GM18870 (cell line): ENCODE measurements around the gene COL20A1.

Experiments used
- ATAC-seq: cut with Tn5 transposase; IDR thresholded peaks from one replicate; pipeline ENCODE4 v1.9.1; 2021; ENCODE audit warnings: moderate library complexity; ENCODE audit not compliant: unreplicated experiment

COL20A1 gene

DNA sequence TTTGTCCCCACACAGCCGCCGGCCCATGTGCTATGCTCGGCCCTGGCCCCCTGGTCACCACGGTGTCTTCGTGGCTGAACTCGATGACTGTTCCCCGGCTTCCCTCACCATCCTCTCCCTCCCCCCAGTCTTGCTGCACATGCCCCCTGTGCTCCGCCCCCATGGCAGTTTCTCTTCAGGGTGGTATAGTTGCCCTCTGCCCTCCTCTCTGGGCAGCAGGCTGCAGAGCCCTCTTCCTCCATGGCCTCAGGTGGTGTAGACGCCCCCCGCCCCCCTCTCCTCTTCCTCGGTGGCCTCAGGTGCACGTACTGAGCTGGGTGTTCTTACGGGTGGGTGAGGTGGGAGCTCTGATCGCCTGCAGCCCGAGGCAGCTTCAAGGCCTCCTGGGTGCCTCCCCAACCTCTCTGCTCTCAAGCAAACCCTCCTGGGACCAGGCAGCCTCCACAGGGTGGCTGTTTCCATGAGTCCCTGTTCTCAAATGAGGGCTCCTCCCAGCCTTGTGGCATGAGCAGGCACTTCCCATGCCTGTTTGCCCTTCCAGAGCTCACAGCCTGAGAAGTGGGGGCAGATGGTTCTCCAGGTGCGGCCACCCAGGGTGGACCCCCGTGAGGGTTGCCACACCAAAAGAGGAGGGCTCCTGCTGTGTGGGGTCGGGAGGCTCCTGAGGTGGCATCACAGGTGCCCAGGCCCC, 24.8 kb downstream of the COL20A1 start:
- no peak for ATAC-seq

DNA sequence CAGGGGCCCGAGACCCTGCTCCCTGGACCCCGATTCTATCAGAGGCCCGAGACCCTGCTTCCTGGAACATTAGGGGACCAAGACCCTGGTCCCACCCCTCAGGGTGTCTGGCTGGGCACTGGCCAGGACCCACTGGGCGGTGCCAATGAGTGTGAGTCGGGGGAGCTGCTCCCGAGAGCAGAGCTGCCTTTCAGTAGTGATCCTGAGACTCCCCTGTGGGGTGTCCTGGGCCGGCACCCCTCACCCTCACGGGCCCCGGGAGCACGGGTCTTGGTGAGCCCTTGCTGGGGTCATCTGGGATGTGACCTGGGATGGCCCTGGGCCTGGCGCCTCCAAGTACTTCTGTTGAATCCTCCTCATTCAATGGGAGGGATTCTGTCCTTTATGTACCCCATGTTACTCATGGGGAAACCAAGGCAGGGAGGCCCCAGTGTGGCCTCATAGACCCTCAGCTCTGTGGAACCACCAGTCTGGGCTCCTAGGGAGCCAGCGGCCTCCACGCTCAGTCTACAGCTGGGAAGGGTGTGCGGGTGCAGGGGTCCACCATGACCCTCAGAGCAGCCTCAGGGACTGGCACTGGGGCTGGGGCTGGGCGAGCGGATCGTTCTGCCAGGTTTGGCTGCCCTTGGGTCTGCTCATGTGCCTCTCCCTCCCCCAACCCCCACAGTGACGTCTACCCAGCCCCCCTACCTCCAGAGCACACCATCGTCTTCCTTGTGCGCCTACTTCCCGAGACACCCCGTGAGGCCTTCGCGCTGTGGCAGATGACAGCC, 25.6 kb downstream of the COL20A1 start:
- no peak for ATAC-seq

DNA sequence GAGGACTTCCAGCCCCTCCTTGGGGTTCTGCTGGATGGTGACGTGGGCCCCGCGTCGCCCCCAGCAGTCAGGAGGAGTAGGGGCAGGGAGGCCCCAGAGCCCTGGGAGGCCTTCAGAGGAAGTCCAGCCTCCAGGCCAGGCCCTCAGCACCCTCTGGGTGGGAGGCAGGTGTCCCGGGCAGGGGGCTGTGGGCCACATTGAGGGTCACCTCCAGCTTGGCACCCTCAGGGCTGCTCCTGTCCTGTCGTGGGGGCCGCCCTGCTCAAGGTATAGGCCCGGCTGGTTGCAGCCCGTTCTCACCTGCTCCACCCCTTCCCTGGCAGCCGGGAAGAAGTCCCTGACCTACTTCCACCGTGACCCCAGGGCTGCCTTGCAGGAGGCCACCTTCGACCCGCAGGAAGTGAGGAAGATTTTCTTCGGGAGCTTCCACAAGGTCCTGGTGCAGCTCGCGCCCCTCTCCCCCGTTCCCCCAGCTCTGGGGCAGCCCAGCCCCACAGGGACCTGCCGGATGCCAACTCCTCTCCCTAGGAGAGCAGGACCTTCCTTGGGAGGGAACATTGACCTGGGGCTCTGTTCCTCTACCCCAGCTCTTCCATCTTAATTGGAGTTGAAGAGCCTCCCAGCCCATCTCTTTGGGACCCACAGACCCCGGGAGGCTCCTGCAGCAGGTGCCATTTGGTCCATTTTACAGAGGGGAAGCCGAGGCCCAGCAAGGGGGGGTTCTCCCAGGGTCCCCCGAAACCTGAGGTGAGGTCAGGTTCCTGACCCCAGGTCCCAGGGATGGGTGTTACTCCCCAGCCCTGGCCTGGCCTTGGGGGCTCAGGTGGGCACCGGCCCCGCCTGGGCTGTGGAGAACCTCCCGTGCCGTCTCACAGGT, 26.4 kb downstream of the COL20A1 start:
- no peak for ATAC-seq

DNA sequence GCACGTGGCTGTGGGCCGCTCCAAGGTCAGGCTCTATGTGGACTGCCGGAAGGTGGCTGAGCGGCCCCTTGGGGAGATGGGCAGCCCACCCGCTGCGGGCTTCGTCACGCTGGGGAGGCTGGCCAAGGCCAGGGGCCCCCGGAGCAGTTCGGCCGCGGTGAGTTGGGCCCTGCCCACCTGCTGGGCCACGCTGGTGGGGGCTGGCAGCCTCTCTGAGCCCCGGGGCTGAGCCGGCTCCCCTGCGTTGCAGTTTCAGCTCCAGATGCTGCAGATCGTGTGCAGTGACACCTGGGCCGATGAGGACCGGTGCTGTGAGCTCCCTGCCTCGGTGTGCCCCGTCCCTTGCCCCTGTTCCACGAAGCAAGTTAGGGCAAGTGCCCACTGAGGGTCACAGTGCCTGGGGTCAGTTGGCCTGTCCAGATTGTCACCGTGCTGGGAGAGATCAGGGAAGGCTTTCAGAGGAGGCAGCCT, 27.1 kb downstream of the COL20A1 start:
- no peak for ATAC-seq

DNA sequence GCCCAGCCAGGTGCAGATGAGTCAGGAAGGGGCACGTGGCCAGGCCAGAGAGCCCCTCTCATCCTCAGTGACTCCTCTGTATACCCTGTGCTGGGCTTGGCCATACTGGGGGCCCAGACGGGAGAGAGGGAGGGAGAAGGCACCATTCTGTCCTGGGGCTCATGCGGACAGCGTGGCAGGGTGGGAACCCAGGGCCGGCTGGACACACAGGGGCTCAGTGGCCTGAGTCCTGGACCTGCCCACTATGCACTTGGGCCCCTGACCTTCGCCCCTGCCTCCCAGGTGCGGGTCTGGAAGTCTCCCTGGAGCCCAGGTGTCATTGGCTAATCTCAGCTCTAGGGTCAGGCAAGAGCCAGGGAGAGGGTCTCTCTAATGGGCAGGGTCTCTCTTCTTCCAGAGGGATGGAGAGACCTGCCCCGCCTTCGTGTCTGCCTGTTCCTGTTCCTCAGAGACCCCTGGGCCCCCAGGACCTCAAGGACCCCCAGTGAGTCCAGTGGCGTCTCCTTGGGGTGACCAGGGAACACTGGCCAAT, 27.7 kb downstream of the COL20A1 start:
- no peak for ATAC-seq

DNA sequence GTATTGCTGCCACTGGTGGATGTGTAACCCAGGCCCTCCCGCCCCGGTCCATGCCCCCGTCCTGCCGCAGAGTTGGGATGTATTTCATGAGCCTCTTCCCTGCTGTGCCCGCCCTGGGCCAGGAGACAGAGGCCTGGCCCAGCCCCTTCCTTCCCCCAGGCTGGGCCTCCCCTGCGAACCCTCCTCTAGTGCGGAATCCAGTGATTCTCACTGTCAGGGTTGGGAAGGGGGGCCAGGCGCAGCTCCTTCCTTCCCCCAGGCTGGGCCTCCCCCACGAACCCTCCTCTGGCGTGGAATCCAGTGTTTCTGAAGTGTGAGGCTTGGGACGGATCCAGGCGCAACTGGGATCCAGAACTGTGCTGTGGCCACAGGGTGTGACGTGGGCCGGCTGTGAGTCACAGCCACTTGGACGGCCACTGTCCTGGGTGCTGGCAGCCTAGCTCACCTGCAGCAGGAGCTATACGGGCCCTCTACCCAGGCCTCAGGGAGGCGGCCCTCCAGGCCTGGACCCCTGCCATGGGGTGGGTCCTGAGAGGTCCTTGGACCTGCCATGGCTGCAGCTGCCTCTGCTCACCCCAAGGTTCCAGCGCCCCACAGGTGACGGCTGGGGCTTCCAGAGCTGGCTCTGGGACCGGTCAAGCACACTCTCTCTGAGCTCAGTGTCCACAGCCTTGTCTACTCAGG, 28.3 kb downstream of the COL20A1 start:
- no peak for ATAC-seq

DNA sequence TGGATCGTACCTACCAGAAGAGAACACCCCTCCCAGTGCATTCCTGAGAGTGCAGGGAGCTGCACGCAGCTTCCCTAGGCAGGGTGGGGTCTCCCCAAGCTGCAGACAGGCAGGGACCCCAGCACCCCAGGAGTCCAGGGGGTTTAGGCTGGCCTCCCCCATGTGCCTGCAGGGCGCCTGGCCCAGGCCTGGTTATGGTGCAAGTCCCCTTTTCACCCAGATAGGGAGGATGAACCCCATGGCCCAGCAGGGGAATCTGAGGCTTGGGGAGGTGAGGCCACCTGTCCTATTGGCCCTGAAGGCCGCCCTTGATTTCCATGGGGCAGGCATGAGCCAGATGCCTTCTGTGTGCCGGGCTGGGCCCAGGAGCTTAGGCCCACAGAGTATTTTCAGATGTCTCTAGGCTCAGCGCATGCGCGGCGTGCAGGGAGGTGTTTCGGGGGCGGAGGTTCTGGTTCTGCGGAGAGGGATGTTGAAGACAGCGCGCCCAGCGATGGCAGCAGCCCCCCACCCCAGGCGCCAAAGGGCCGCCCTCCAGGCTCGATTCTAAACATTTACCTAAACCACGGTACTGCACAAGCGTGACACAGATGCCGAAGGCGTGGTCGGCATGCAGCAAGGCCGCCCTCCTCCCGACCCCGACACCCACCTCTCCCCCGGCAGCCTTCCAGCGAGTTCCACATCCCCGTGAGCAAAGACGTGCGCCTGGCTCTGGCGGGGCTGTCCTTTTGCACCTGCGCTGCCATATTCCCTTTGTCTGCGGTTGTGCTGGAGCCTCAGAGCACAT, 29.4 kb downstream of the COL20A1 start:
- ATAC-seq: no peak

DNA sequence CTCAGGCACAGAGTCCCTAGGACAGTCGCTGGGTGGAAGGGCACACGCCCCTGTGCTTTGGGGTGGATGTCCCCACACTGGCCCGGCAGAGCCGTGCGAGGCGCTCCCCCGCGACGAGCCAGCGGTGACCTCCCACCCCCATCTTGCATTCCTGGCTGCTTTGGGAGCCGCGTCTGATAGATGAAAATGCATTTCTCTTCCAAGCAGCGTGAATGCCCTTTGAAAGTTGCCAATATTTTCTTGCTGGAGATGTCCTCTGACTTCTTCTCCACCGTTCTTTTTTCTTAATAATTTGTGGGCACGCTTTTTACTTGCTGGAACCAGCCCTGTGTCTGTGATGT, 29.9 kb downstream of the COL20A1 start:
- no peak for ATAC-seq

DNA sequence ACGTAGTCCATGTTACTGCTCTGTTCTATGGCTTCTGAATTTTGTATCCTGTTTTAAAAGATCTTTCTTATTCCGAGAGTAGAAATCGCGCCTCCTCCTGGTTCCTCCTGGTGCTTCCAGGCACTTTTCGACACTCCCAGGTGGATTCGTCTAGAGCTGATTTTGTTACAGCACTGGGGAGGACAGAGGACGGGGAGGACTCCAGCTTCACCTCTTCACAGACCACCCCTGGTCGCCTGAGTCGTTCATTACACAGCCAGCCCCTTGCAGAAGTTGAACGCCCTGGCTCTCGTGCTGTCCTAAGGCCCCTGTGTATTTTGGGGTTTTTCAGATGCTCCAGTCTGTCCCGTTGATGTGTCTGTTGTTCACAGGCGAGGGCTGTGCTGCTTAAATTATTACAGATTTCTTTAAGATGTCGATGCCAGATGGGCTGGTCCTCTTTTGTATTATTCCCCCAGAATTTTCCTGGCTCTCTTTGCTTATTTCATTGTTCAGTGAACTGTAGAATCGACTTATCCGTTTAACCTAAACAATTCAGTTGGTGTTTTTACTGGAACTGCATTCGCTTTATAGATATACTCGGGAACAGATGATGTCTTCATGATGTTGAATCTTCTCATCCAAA, 30.5 kb downstream of the COL20A1 start:
- no peak for ATAC-seq

DNA sequence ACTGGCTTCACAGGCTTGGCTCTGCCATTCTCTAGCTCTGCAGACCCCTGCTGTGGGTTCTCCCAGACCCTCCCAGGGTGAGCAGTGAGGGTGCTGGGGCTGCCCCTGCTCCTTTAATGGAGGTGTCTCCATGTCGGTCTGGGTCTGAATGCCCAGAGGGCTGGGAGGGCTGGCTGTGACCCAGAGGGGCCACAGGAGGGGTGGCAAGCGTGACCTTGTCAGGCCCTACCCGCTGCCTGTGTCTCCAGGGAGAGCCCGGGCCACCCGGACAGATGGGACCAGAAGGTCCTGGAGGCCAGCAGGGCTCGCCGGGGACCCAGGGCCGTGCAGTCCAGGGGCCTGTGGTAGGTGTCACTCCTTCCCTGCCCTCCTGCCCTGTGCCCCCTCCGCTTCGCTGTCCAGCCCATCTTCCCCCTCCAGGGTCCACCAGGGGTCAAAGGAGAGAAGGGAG, 32.1 kb downstream of the COL20A1 start:
- ATAC-seq: no peak

DNA sequence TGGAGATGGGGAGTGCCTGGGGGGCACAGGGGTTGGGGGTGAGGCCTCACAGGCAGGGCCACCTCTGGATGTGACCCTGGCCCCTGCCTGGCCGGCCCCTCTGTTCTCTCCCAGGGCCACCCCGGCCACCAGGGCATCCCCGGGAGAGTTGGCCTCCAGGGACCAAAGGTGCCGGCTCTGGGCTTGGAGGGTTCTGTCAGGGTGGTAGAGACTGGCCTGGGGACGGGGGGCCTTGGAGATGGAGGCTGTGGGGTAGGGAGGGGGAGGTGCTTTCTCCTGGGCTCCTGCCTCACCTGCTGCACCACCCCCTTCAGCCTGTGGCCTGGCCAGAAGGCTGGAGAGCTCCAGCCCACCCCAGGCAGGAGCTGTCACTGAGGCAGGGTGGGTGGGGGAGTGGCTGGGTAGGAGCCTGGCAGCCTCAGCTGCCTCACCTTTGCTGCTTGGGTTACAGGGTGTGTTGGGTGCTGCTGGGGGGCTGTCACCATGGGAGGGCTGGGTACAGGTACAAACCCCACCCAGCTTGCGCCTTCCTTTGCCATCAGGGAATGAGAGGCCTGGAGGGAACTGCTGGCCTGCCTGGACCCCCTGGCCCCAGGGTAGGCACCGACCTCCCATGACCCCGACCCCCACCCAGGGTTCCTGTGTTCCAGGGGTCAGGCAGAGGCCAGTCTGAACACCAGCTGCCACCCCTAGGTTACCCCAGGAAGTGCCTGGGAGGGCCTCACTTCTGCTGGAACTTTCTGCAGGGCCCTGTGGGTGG, 32.7 kb downstream of the COL20A1 start:
- ATAC-seq: no peak

DNA sequence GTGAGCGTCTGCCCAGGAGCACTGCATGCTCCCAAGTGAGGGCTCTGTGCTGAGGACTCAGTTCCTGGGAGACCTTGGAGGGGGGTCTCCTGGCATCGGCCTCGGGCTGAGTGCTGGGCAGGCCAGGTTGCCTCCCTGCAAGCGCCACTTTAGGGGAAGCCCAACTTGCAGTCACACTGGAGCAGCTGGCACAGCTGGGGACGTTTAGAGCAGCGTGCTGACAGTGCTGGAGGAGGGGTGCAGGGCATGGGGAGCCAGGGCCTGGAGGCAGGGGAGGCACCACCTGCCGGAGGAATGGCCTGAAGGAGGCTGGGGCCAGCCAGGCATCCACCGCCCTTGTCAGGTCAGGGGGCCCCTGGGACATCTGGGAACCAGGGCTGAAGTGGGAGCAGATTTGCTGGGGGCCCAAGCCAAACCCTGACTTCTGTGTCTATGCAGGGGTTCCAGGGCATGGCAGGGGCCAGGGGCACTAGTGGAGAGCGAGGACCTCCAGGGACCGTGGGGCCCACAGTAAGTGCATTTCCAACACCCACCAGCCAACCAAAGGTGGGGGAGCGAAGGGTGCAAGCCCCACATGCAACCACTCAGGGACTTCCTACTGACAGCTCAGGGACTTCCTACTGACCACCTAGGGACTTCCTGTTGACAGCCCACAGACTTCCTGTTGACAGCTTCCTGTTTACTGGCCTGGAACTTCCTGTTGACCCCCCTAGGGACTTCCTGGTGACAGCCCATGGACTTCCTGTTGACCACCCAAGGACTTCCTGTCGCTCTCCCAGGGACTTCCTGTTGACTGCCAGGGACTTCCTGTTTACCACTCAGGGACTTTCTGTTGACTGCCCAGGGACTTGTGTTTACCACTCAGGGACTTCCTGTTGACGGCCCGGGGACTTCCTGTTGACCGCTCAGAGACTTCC, 33.6 kb downstream of the COL20A1 start:
- ATAC-seq: no peak

DNA sequence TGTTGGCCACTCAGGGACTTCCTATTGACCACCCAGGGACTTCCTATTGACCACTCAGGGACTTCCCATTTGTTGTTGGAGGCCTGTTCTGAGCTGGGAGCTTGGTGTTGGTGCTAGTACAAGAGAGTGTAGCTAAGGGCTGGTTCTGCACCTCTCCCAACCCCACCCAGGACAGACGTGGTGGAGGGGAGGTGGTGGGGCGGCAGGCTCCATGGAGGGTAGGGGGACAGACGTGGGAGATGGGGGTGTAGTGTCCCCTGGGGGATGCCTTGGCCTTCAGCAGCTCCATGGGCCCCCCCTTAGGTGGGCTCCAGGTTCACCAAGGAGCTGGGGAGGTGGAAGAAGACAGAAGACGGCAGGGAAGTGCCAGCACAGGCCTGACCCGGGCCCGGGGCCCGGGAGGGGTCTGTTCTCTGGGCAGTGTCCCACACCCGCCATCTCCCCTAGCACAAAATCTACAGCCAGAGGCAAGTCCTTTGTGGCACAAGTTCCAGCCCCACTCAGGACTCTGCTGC, 34.3 kb downstream of the COL20A1 start:
- ATAC-seq: no peak

DNA sequence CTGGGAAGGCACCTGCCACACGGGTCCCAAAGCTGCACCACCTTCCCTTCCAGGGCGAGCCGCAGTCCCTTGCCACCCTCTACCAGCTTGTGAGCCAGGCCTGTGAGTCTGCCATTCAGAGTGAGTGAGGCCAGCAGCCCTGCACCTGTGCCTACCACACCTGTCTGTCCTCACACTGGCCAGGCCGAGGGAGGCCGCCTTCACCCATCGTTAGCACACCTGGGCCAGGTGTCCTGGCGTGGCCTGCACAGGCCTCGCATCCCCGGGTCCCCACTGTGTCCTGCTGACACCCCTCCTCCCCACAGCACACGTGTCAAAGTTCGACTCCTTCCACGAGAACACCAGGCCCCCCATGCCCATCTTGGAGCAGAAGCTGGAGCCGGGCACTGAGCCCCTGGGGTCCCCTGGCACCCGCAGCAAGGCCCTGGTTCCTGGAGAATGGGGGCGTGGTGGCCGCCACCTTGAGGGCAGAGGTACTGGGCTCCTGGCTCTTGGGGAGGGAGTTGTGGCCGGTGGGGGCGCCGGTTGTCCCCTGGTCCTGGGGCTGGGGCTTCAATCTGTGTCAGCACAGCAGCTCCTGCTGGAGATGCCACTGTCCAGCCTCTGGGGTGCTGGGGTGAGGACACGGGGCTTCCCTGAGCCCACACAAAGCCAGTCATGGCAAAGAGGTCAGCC, 35.2 kb downstream of the COL20A1 start:
- no peak for ATAC-seq

DNA sequence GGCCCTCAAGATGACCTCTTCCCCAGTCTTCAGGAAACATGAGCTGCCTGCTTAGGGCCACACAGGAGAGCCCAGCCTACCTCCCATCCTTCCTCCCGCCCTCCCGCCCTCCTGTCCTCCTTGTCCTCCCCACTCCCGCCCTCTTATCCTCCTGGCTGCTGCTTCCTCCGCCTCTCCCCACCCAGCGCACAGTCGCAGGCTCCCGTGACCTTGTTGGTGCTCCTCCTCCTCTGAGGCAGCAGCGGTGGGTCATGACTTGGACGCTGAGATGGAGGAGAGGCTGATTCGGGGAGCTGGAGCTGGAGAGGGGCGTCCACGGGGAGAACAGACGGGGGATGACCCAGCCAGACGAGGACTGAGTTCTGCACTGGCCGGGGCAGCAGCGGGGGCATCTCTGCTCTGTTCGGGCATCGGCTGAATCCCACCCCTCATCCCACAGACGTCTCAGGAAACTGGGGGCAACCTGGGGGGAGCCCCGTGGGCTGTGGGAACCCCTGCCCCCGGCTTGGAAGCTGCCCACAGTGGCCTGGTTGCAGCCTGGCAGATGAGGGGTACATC, 35.8 kb downstream of the COL20A1 start:
- no peak for ATAC-seq

DNA sequence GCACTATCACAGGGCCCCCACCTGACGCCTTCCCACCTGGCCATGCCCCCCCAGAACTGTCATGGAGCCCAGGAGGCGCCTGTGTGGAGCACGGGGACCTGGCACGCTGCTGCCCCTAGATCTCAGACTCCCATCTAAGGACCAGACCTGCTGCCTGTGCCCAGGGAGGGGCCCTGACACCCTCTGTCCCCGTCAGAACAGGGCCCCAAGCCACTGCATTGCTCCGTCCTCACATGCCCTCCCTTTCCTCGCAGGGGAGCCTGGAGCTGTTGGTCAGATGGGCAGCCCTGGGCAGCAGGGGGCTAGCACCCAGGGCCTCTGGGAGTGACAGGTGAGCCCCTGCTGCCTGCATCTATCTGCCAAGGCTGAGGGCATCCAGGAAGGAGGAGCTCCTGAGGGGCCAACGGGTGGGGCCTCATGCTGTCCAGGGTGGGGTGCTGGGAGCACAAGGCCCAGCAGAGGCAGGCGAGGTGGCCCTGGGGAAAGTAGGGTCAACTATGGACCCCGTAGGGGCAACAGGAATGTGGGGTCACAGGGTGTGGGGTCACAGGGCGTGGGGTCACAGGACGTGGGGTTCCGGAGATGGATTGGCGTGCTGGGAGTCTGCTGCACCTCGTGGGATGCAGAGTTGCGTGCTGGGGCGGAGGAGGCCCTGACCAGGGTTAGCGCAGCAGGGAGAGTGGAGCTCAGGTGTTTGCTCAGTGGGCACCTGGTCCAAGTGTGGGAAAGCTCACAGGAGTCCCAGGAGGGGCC, 36.5 kb downstream of the COL20A1 start:
- ATAC-seq: no peak
